Measurements from ENCODE around the gene MMP26. TPM values are rescaled to one million over a fixed set of nuclear protein-coding genes. Genes with fewer than 3 reads are reported as not detected.

MMP26 gene
- total RNA-seq, 4 donors from 2014 or later: not detected

GRCh38 chr11:4740735-4741134, 36.2 kb downstream of the MMP26 start:
- H3K4me3 ChIP-seq (ENCODE audit: low read depth, poor library complexity, severe bottlenecking): no peak overlapping the region
- TF ChIP-seq CTCF (IDR thresholded peaks at IDR 0.05) (no peak), POLR2A (IDR thresholded peaks at IDR 0.05) (no peak)
- 81 to 88% methylated on average over 2 of the region's 2 CpGs for WGBS, 2 donors
- DNase-seq (ENCODE audit: low spot score in 2 of 2): no peak
- intact Hi-C loops (cut with DNase I; ENCODE audit: low total_unique reads): no loop called here

- TF ChIP-seq POLR2A (IDR thresholded peaks at IDR 0.05) (no peak), CTCF (IDR thresholded peaks at IDR 0.05) (no peak)
- intact Hi-C loops (cut with DNase I; ENCODE audit: low total_unique reads): no loop called here
- H3K4me3 ChIP-seq (ENCODE audit: low read depth, poor library complexity, severe bottlenecking): no peak overlapping the region
- DNase-seq (ENCODE audit: low spot score in 2 of 2): no peak
- WGBS, 2 donors: 63 to 65% methylated on average over 6 of the region's 6 CpGs
Observed at GRCh38 chr11:4748438-4748837, 43.9 kb downstream of the MMP26 start.

GRCh38 chr11:4751201-4751600, 46.6 kb downstream of the MMP26 start:
- DNase-seq (ENCODE audit: low spot score in 2 of 2): no peak
- intact Hi-C loops (cut with DNase I; ENCODE audit: low total_unique reads): no loop called here
- no peak overlapping the region for H3K4me3 ChIP-seq (ENCODE audit: low read depth, poor library complexity, severe bottlenecking)
- 89 to 93% methylated on average over 1 of the region's 1 CpG for WGBS, 2 donors
- TF ChIP-seq POLR2A (IDR thresholded peaks at IDR 0.05) (no peak), CTCF (IDR thresholded peaks at IDR 0.05) (no peak)

Other genes starting within 250 kb of the MMP26 start
- gene OR52K1, start 222.1 kb upstream of the MMP26 start, total RNA-seq: not detected
- gene OR52M1, start 159.6 kb upstream of the MMP26 start, total RNA-seq: not detected
- not detected for gene OR52I2, start 123.0 kb upstream of the MMP26 start, total RNA-seq
- gene OR52I1, start 110.7 kb upstream of the MMP26 start, total RNA-seq: not detected
- 10 to 100 TPM in 1 of 4 donors, 1 to 10 TPM in 3; 7.3 to 12.5 (median 8.9) TPM for gene TRIM68, start 96.6 kb upstream of the MMP26 start, total RNA-seq
- gene OR51D1, start 67.3 kb upstream of the MMP26 start, total RNA-seq: not detected
- under 1 TPM; 0.11 to 0.39 (median 0.21) TPM for gene OR51E1, start 60.8 kb upstream of the MMP26 start, total RNA-seq
- under 1 TPM in 2 of 4 donors, not detected in 2; 0.10 to 0.30 TPM for gene OR51E2, start 6.9 kb upstream of the MMP26 start, total RNA-seq
- gene OR51F1, start 65.2 kb downstream of the MMP26 start, total RNA-seq: not detected
- gene OR52R1, start 99.6 kb downstream of the MMP26 start, total RNA-seq: not detected
- gene OR51F2, start 116.5 kb downstream of the MMP26 start, total RNA-seq: not detected
- gene OR51S1, start 144.4 kb downstream of the MMP26 start, total RNA-seq: not detected
- not detected for gene OR51T1, start 177.1 kb downstream of the MMP26 start, total RNA-seq
- gene OR51A7, start 199.0 kb downstream of the MMP26 start, total RNA-seq: not detected
- gene OR51G2, start 214.6 kb downstream of the MMP26 start, total RNA-seq: not detected
- not detected for gene OR51G1, start 219.6 kb downstream of the MMP26 start, total RNA-seq
- not detected for gene OR51A4, start 242.8 kb downstream of the MMP26 start, total RNA-seq

Data from lower leg skin (tissue), 4 donors.